Liver (tissue), 3 donors: Measurements from ENCODE around the gene PDIA4.

ENCODE experiments used
- GABPA ChIP-seq, 2 donors: IDR thresholded peaks in 1 of 2; conservative IDR thresholded peaks in 1 of 2; 2 replicates each; pipeline ENCODE4 v1.6.1; 2016; ENCODE audit warnings: antibody characterized with exemption in 2 of 2, mild to moderate bottlenecking in 1 of 2, moderate library complexity in 1 of 2
- HNF4G ChIP-seq: IDR thresholded peaks from 2 replicates; pipeline ENCODE4 v1.6.1; 2016; ENCODE audit warnings: antibody characterized with exemption
- JUND ChIP-seq, 2 donors: IDR thresholded peaks; 2 replicates each; pipeline ENCODE4 v1.6.1; 2016; ENCODE audit warnings: antibody characterized with exemption in 2 of 2
- RAD21 ChIP-seq, 2 donors: IDR thresholded peaks; 2 replicates each; pipeline ENCODE4 v1.6.1; 2016; ENCODE audit warnings: antibody characterized with exemption in 2 of 2, mild to moderate bottlenecking in 2 of 2
- YY1 ChIP-seq: IDR thresholded peaks from 2 replicates; pipeline ENCODE4 v1.6.1; 2016; ENCODE audit warnings: antibody characterized with exemption, mild to moderate bottlenecking
- TF ChIP-seq, protein P1 (sequence below): fragments of 150-350 bp; IDR thresholded peaks from 2 replicates; pipeline ENCODE4 v1.5.1; 2017; ENCODE audit warnings: improper control_type of control experiment, low read depth, low read length; ENCODE audit not compliant: missing input control
- TF ChIP-seq, protein P2 (sequence below): IDR thresholded peaks from 2 replicates; pipeline ENCODE4 v1.6.1; 2016; ENCODE audit warnings: antibody characterized with exemption
- TF ChIP-seq, protein P3 (sequence below): IDR thresholded peaks from 2 replicates; pipeline ENCODE4 v1.6.1; 2016; ENCODE audit warnings: antibody characterized with exemption, mild to moderate bottlenecking
- donor health status: healthy.
- donor health status: healthy.

DNA sequence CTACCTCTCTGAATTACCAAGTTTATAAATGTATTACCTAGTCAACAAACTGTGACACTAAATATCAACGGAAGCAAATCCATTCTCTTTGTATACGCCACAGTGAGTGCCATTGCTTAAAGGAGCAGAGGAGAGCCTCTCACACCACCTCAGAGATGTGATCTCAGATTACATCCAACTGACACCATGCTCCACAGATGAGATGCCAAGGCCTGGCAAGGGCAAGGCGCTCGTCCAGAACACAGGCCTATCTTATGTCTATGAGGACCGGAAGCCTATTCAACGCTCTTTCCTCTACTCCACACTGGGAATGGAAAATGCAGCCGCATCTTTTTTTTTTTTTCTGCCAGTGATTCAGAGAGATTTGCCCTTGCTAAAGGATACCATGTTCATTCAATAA lies 11.4 kb downstream of the PDIA4 start:
- TF ChIP-seq HNF4G (no peak), GABPA (IDR thresholded peaks at IDR 0.05 in 1 of 2, conservative IDR thresholded peaks at IDR 0.05 in 1 of 2) (no peak), YY1 (no peak), RAD21 (IDR thresholded peaks at IDR 0.05) (no peak), JUND (IDR thresholded peaks at IDR 0.05) (no peak)
- TF ChIP-seq, protein P1, sequence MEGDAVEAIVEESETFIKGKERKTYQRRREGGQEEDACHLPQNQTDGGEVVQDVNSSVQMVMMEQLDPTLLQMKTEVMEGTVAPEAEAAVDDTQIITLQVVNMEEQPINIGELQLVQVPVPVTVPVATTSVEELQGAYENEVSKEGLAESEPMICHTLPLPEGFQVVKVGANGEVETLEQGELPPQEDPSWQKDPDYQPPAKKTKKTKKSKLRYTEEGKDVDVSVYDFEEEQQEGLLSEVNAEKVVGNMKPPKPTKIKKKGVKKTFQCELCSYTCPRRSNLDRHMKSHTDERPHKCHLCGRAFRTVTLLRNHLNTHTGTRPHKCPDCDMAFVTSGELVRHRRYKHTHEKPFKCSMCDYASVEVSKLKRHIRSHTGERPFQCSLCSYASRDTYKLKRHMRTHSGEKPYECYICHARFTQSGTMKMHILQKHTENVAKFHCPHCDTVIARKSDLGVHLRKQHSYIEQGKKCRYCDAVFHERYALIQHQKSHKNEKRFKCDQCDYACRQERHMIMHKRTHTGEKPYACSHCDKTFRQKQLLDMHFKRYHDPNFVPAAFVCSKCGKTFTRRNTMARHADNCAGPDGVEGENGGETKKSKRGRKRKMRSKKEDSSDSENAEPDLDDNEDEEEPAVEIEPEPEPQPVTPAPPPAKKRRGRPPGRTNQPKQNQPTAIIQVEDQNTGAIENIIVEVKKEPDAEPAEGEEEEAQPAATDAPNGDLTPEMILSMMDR: no peak
- TF ChIP-seq, protein P2, sequence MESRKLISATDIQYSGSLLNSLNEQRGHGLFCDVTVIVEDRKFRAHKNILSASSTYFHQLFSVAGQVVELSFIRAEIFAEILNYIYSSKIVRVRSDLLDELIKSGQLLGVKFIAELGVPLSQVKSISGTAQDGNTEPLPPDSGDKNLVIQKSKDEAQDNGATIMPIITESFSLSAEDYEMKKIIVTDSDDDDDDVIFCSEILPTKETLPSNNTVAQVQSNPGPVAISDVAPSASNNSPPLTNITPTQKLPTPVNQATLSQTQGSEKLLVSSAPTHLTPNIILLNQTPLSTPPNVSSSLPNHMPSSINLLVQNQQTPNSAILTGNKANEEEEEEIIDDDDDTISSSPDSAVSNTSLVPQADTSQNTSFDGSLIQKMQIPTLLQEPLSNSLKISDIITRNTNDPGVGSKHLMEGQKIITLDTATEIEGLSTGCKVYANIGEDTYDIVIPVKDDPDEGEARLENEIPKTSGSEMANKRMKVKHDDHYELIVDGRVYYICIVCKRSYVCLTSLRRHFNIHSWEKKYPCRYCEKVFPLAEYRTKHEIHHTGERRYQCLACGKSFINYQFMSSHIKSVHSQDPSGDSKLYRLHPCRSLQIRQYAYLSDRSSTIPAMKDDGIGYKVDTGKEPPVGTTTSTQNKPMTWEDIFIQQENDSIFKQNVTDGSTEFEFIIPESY: no peak
- TF ChIP-seq, protein P3, sequence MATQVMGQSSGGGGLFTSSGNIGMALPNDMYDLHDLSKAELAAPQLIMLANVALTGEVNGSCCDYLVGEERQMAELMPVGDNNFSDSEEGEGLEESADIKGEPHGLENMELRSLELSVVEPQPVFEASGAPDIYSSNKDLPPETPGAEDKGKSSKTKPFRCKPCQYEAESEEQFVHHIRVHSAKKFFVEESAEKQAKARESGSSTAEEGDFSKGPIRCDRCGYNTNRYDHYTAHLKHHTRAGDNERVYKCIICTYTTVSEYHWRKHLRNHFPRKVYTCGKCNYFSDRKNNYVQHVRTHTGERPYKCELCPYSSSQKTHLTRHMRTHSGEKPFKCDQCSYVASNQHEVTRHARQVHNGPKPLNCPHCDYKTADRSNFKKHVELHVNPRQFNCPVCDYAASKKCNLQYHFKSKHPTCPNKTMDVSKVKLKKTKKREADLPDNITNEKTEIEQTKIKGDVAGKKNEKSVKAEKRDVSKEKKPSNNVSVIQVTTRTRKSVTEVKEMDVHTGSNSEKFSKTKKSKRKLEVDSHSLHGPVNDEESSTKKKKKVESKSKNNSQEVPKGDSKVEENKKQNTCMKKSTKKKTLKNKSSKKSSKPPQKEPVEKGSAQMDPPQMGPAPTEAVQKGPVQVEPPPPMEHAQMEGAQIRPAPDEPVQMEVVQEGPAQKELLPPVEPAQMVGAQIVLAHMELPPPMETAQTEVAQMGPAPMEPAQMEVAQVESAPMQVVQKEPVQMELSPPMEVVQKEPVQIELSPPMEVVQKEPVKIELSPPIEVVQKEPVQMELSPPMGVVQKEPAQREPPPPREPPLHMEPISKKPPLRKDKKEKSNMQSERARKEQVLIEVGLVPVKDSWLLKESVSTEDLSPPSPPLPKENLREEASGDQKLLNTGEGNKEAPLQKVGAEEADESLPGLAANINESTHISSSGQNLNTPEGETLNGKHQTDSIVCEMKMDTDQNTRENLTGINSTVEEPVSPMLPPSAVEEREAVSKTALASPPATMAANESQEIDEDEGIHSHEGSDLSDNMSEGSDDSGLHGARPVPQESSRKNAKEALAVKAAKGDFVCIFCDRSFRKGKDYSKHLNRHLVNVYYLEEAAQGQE: no peak
